ENCODE measurements around the gene PKD1.

DNA sequence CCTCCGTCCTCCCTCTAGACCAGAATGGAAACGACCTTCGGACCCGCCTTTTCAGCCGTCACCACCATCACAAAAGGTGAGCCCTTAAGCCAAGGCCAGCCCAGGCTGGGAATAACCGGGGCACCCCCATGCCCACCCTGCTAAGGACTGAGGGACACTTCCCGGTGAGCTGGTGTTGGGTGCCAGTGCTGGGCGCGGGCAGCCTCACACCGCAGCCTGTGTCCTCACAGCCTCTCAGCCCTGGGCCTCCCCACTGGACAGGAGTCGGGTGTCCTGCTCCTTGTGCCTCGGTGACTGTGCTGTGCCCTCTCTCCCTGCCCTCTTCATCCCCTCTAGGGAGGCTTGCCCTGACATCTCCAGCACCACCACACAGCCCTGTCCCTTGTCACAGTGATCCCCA is 30.2 kb upstream of the PKD1 start:
- TF ChIP-seq, protein P1, sequence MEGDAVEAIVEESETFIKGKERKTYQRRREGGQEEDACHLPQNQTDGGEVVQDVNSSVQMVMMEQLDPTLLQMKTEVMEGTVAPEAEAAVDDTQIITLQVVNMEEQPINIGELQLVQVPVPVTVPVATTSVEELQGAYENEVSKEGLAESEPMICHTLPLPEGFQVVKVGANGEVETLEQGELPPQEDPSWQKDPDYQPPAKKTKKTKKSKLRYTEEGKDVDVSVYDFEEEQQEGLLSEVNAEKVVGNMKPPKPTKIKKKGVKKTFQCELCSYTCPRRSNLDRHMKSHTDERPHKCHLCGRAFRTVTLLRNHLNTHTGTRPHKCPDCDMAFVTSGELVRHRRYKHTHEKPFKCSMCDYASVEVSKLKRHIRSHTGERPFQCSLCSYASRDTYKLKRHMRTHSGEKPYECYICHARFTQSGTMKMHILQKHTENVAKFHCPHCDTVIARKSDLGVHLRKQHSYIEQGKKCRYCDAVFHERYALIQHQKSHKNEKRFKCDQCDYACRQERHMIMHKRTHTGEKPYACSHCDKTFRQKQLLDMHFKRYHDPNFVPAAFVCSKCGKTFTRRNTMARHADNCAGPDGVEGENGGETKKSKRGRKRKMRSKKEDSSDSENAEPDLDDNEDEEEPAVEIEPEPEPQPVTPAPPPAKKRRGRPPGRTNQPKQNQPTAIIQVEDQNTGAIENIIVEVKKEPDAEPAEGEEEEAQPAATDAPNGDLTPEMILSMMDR (IDR thresholded peaks at IDR 0.05): no peak
- no peak for TF ChIP-seq POLR2AphosphoS5 (IDR thresholded peaks at IDR 0.05)
- no peak for TF ChIP-seq POLR2A (IDR thresholded peaks at IDR 0.05)
- TF ChIP-seq EP300 (IDR thresholded peaks at IDR 0.05): no peak
